ENCODE measurements around the gene KDELR3.

Gene KDELR3

GRCh38 chr22:38481162-38481870 is 13.4 kb downstream of the KDELR3 start:
- in situ Hi-C loops (cut with MboI; ENCODE audit: low sequenced_read_pairs): no loop called here

GRCh38 chr22:38481871-38482332 is 14.0 kb downstream of the KDELR3 start:
- in situ Hi-C loops (cut with MboI; ENCODE audit: low sequenced_read_pairs): no loop called here

GRCh38 chr22:38482662-38483308 is 14.9 kb downstream of the KDELR3 start:
- in situ Hi-C loops (cut with MboI; ENCODE audit: low sequenced_read_pairs): no loop called here

- in situ Hi-C loops (cut with MboI; ENCODE audit: low sequenced_read_pairs): no loop called here
Observed at GRCh38 chr22:38484244-38484643, 16.3 kb downstream of the KDELR3 start.

- in situ Hi-C loops (cut with MboI; ENCODE audit: low sequenced_read_pairs): no loop called here
Observed at GRCh38 chr22:38485783-38486182, 17.9 kb downstream of the KDELR3 start.

- in situ Hi-C loops (cut with MboI; ENCODE audit: low sequenced_read_pairs): no loop called here
Observed at GRCh38 chr22:38487946-38488345, 20.1 kb downstream of the KDELR3 start.

DNA sequence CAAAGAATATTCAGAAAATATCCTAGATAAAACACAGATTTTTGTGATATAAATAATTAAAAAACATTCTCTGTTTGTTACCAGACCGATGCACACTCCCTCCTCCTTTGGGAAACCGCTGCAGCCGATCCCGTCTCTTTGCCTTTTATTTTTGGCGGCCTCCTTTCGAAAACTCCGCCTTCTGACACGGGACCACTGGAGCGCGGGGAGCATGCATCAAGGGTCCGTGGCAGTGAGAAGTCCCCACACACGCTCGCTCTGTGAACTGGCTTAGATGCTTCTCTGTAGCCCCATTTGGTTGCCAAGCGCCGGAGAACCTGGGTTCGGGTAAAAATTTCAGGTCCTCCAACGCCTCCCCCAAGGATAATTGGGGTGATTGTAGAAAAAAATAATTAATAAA is 21.2 kb downstream of the KDELR3 start:
- in situ Hi-C loops (cut with MboI; ENCODE audit: low sequenced_read_pairs): no loop called here

- in situ Hi-C loops (cut with MboI; ENCODE audit: low sequenced_read_pairs): no loop called here
Observed at GRCh38 chr22:38489561-38490145, 21.8 kb downstream of the KDELR3 start.

- in situ Hi-C loops (cut with MboI; ENCODE audit: low sequenced_read_pairs): no loop called here
Observed at GRCh38 chr22:38490475-38490874, 22.6 kb downstream of the KDELR3 start.

DNA sequence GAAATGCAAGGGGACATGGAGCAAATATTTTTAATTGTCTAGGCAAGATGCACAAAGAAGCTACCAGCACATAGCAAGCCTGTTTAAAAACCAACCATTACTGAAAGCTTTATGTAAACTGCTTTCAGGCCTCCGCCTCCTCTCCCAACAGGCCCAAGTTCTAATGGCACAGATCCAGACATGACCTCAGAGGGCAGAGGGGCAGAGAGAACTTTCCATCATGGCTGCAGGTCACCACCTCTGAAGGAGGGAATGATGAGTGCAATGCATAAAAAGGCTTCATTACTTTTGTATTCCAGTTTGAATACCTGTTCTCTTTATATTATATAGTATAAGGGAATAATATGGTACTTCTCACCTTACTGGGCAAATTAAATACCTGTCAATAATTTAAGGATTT is 23.0 kb downstream of the KDELR3 start:
- in situ Hi-C loops (cut with MboI; ENCODE audit: low sequenced_read_pairs): no loop called here

DNA sequence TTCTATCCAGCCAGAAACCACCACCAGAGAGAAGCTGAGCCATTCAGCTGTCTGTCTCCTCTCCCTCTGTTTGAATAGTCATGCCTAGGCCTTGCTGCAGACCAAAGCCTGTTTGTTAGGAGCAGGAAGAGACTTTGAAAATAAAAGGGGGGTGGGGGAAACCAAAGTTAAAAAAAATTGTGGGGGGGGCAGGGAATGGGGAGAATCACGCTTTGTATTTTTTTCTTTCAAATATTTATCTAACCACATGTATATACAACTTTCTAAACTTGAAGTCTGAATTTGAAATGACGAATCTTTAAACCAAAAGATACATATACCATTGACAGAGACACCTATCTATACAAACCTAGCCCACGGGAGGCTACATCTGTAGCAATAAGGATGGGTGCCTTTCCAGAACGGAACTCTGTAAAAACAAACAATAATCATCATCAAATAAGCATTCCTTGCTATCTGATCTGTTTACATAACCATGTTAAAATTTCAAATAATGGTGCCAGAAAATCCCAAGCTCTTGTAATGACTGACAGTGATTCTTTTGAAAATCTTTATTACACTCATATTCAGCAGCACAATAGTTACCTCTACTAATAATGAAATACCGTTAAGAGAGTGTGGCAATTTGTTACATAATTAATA is 23.9 kb downstream of the KDELR3 start:
- in situ Hi-C loops (cut with MboI; ENCODE audit: low sequenced_read_pairs): no loop called here

- in situ Hi-C loops (cut with MboI; ENCODE audit: low sequenced_read_pairs): no loop called here
Observed at GRCh38 chr22:38494498-38494897, 26.6 kb downstream of the KDELR3 start.

- in situ Hi-C loops (cut with MboI; ENCODE audit: low sequenced_read_pairs): no loop called here
Observed at GRCh38 chr22:38494939-38495338, 27.0 kb downstream of the KDELR3 start.

GRCh38 chr22:38497869-38498268 is 30.0 kb downstream of the KDELR3 start:
- in situ Hi-C loops (cut with MboI; ENCODE audit: low sequenced_read_pairs): no loop called here

GRCh38 chr22:38501797-38502672 is 34.1 kb downstream of the KDELR3 start:
- in situ Hi-C loops (cut with MboI; ENCODE audit: low sequenced_read_pairs): no loop called here

- in situ Hi-C loops (cut with MboI; ENCODE audit: low sequenced_read_pairs): no loop called here
Observed at GRCh38 chr22:38503021-38503420, 35.1 kb downstream of the KDELR3 start.

DNA sequence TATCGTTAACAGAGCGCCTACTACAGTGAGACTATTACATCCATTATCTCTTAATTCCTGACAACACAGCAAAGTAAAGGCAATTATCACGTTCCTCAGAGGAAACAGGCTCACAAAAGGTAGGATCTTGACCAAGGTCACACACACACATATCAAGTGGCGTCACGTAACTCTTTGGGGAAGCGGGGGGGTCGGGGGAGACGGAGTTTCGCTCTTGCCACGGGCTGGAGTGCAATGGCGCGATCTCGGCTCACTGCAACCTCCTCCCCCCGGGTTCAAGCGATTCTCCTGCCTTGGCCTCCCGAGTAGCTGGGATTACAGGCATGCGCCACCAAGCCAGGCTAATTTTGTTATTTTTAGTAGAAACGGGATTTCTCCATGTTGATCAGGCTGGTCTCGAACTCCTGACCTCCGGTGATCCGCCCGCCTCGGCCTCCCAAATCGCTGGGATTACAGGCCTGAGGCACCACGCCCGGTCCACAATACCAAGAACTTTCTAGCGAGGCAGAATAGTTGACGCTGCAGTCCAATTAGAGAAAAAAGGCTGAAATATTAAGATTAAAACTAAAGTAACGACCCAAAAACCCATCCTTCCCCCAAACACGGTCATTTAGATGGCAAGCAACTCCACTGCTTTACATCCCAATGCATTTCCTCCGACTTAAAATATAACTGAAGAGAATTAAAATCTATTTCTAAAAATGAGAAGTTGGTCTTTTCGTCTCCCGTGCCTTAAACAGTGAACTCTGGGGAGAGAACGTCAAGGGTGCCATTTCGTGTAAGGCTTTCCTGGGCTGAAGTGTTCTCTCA is 37.0 kb downstream of the KDELR3 start:
- in situ Hi-C loops (cut with MboI; ENCODE audit: low sequenced_read_pairs): no loop called here

GRCh38 chr22:38505541-38506117 is 37.7 kb downstream of the KDELR3 start:
- in situ Hi-C loops (cut with MboI; ENCODE audit: low sequenced_read_pairs): no loop called here

- in situ Hi-C loops (cut with MboI; ENCODE audit: low sequenced_read_pairs): no loop called here
Observed at GRCh38 chr22:38506118-38506962, 38.4 kb downstream of the KDELR3 start, which contains the start of gene DDX17. TSS of gene DDX17 (minus strand) at chr22:38506311.
